ENCODE measurements around the gene GLIS1. TPM values are rescaled to one million over a fixed set of nuclear protein-coding genes. Genes with fewer than 3 reads are reported as not detected.

Gene GLIS1
- total RNA-seq, 1 experiment from 2014 or later, result 0.39 TPM

GRCh38 chr1:53617382-53617781 lies 121.6 kb downstream of the GLIS1 start:
- no peak overlapping the region for H3K4me3 ChIP-seq (replicated peaks in 1 of 2; ENCODE audit: low read depth in 1 of 2, low read length in 2 of 2)
- no peak overlapping the region for H3K4me2 ChIP-seq (ENCODE audit: low read length)
- no peaks in the 10 kb centered on the region for H3K9me2 ChIP-seq (ENCODE audit: insufficient read depth)
- no peak overlapping the region for H2AFZ ChIP-seq (ENCODE audit: low read depth, low read length, poor library complexity, severe bottlenecking)
- no peaks in the 10 kb centered on the region for H3K4me1 ChIP-seq (ENCODE audit: control insufficient read depth in 1 of 2, insufficient read depth in 2 of 2, low read length in 2 of 2)
- H4K20me1 ChIP-seq (ENCODE audit: insufficient read depth), result no peaks in the 10 kb centered on the region
- ATAC-seq (no peak), DNase-seq (ENCODE audit: low read depth, low spot score) (no peak)
- ChIA-PET CTCF (no interaction called here), POLR2A (no interaction called here), RAD21 (ENCODE audit: low non-redundant PET in 1 of 2, low total read pairs in 2 of 2, uncharacterized antibody in 2 of 2, unreplicated experiment in 2 of 2) (no interaction called here)
- H3K27me3 ChIP-seq (ENCODE audit: insufficient read depth, low read length), result no peaks in the 10 kb centered on the region
- no peaks in the 10 kb centered on the region for H3K36me3 ChIP-seq (ENCODE audit: control insufficient read depth in 1 of 2, insufficient read depth in 2 of 2, low read length in 2 of 2)
- no peak overlapping the region for H3K9ac ChIP-seq (ENCODE audit: low read length)
- no TSS peak for BruUV-seq (replicated peaks)
- H3K27ac ChIP-seq (ENCODE audit: low read depth, low read length), result no peak overlapping the region
- intact Hi-C loops (cut with micrococcal nuclease), result no loop called here
- H3K79me2 ChIP-seq (ENCODE audit: insufficient read depth, low read length), result no peaks in the 10 kb centered on the region
- H3K9me3 ChIP-seq (ENCODE audit: control insufficient read depth in 1 of 2, insufficient read depth in 1 of 2, low read depth in 1 of 2, low read length in 2 of 2), result no peaks in the 10 kb centered on the region
- TF ChIP-seq FOSL1 (IDR thresholded peaks at IDR 0.05; ENCODE audit: low read depth) (no peak), POLR2AphosphoS5 (IDR thresholded peaks at IDR 0.05; ENCODE audit: low read depth, low read length) (no peak), YY1 (IDR thresholded peaks at IDR 0.05; ENCODE audit: extremely low read depth, insufficient replicate concordance, low read depth, low read length) (no peak), ATF3 (IDR thresholded peaks at IDR 0.05) (no peak), EZH2 (IDR thresholded peaks at IDR 0.05) (no peak), SIN3A (IDR thresholded peaks at IDR 0.05; ENCODE audit: low read depth) (no peak), CBX3 (IDR thresholded peaks at IDR 0.05; ENCODE audit: low read depth) (no peak), ZFX (IDR thresholded peaks at IDR 0.05) (no peak), SP1 (IDR thresholded peaks at IDR 0.05; ENCODE audit: low read depth) (no peak), CEBPB (IDR thresholded peaks at IDR 0.05; ENCODE audit: low read depth) (no peak), ZBTB33 (IDR thresholded peaks at IDR 0.05; ENCODE audit: extremely low read depth, insufficient replicate concordance, low read length) (no peak), RAD21 (IDR thresholded peaks at IDR 0.05; ENCODE audit: low read depth) (no peak)
